ENCODE measurements around the gene RPRD1A. TPM values are rescaled to one million over a fixed set of nuclear protein-coding genes. Genes with fewer than 3 reads are reported as not detected.
A peak's percentile ranks its signal among the peaks of the same experiment; 100 is the strongest.
"Not testable (repeated sequence)": the region's sequence is repeated elsewhere in the genome, so short reads cannot be mapped to it uniquely, and the experiment has no call there.

RPRD1A gene
- total RNA-seq, 1 donor from 2014 or later, result 58.6 TPM

GRCh38 chr18:36078751-36079529 is 11.6 kb upstream of the RPRD1A start:
- peak; percentile 83 for DNase-seq (ENCODE audit: low read depth)

- DNase-seq (ENCODE audit: low read depth), result not testable (repeated sequence)
These were observed 10.4 kb upstream of the RPRD1A start for GRCh38 chr18:36077764-36078163.

DNA sequence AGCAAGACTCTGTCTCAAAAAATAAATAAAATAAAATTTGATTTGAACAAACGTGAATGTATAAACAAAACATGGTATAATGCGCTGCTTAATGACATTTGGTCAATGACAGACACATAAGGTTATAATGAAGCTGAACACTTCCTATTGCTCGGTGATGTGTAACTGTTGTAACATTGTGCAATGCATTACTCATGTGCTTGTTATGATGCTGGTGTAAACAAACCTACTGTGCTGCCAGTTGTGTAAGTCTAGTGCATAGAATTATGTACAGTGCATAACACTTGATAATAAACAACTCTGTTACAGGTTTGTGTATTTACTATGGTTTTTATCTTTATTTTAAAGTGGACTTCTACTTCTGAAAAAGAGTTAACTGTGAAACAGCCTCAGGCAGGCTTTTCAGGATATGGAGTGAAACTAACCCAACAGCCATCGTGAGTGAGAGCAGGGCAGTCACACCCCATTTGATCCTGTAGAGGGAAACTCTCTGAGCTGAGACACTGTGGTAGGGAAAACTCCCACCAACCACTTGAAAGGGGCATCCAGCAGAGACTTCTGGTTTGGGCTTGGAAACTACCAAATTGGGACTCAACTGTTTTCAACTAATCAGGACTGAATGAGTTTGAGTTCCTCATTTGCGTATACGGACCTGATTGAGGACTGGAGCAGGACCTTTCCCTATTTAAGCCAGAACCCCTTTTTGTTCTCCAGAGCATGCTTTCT is 8.7 kb upstream of the RPRD1A start:
- peak; percentile 99 for DNase-seq (ENCODE audit: low read depth)

DNA sequence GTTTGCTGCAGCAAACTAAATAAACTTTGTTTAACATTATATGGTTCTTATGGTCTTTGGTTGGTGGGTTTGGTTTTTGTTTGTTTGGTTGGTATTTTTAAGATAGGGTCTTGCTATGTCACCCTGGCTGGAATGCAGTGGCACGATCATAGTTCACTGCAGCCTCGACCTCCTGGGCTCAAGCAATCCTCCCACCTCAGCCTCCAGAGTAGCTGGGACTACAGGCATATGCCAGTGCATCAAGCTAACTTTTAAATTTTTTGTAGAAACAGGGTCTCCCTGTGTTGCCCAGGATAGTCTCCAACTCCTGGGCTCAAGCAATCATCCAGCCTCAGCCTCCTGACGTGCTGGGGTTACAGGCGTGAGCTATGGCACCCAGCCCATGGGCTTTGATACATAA is 7.1 kb upstream of the RPRD1A start:
- no peak for DNase-seq (ENCODE audit: low read depth)

DNA sequence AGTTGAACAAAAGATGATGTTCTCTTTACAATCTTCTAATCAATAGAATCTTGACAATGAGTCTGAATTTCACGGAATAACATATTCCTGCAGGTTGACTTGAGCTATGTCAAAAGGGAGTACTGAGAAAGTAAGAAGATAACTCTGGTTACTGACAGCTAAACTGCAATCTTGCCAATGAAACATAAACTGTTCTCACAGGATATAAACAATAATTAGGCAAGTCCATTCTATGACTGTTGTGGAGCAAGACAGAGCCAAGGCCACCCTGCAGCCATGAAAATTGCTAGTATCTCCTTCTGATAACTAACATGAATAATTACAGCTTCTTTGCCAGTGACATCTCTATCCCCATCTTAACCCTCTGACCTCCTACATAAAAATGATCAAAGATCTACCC is 6.3 kb upstream of the RPRD1A start:
- no peak for DNase-seq (ENCODE audit: low read depth)

DNA sequence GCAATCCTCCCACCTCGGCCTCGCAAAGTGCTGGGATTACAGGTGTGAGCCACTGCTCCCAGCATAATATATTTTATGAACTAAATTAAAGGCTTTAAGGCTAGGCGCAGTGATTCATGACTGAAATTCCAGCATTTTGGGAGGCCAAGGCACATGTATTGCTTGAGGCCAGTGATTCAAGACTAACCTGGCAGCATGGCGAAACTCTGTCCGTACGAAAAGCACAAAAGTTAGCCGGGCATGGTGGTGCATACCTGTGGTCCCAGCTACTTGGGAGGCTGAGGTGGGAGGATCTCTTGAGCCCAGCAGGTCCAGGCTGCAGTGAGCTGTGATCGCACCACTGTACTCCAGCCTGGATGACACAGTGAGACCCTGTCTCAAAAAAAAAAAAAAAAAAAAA is 5.0 kb upstream of the RPRD1A start:
- not testable (repeated sequence) for DNase-seq (ENCODE audit: low read depth)

GRCh38 chr18:36066686-36067054 is 689 bp downstream of the RPRD1A start:
- no peak for DNase-seq (ENCODE audit: low read depth)

DNA sequence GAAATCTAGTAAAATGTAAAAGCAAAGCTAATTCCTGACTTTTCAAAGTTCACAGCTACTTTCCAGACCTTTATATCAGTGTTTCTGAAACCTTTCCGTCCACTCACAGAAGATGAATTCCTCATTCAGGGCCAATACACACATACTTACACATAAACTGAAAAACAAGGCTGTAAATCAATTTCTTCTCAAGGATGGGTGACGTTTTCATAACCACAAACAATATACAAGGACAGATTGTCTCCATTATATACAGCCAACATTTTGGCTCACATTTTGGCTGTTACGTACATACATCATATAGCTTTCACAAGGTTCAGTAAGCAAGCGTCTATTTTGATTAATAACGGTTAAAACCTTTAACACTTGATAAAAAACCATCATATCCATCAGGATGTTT is 1.4 kb downstream of the RPRD1A start:
- DNase-seq (ENCODE audit: low read depth), result peak; percentile 25

DNA sequence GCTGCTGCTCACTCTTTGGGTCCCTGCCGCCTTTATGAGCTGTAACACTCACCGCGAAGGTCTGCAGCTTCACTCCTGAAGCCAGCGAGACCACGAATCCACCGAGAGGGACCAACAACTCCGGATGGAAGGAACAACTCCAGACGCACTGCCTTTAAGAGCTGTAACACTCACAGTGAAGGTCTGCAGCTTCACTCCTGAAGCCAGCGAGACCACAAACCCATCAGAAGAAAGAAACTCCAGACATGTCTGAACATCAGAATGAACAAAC is 2.6 kb downstream of the RPRD1A start:
- DNase-seq (ENCODE audit: low read depth), result not testable (repeated sequence)

DNA sequence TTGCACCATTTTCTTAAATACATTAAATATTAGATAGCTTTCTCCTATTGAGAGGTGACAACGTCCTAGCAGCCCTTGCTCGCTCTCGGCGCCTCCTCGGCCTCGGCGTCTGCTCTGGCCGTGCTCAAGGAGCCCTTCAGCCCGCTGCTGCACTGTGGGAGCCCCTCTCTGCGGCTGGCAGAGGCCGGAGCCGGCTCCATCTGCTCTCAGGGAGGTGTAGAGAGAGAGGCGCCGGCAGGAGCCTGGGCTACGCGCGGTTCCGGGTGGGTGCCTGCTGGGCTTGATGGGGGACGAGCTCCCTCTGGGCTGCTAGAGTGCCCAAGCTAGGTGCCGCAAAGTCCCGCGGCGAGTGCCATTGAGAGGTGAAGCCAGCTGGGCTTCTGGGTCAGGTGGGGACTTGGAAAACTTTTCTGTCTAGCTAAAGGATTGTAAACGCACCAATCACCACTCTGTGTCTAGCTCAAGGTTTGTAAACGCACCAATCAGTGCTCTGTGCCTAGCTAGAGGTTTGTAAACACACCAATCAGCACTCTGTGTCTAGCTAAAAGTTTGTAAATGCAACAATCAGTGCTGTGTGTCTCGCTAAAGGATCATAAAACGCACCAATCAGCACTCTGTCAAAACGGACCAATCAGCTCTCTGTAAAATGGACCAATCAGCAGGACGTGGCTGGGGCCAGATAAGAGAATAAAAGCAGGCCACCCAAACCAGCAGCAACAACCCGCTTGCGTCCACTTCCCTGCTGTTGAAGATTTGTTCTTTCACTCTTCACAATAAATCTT is 3.1 kb downstream of the RPRD1A start:
- no peak for DNase-seq (ENCODE audit: low read depth)

GRCh38 chr18:36058674-36059073 is 8.7 kb downstream of the RPRD1A start:
- no peak for DNase-seq (ENCODE audit: low read depth)

DNA sequence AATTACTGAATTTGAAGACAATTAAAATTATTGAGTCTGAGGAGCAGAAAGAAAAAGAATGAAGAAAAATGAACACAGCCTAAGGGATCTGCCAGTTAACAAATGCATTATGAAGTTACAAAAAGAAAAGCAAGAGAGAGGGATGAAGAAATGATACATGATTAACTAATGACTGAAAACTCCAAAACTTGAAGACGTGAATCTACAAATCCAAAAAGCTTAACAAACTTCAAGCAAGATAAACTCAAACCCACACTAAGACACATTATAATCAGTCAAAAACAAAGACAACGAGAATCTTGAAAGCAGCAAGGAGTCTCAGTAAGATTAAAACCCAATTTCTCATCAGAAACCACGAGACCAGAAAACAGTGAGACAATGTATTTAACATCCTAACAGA is 15.6 kb downstream of the RPRD1A start:
- no peak for DNase-seq (ENCODE audit: low read depth)

DNA sequence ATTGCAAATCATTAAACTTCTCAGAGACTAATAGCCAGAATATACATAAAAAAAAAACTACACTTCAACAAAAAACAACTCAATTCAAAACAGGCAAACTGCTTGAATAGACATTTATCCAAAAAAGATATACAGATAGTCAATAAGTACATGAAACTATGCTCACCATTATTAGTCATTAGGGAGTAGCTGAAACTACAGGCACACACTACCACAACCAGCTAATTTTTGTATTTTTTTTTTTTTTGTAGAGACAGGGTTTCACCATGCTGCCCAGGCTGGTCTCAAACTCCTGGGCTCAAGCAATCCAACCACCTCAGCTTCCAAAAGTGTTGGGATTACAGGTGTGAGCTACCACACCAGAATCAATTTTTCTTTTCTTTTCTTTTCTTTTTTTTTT is 16.9 kb downstream of the RPRD1A start:
- no peak for DNase-seq (ENCODE audit: low read depth)

DNA sequence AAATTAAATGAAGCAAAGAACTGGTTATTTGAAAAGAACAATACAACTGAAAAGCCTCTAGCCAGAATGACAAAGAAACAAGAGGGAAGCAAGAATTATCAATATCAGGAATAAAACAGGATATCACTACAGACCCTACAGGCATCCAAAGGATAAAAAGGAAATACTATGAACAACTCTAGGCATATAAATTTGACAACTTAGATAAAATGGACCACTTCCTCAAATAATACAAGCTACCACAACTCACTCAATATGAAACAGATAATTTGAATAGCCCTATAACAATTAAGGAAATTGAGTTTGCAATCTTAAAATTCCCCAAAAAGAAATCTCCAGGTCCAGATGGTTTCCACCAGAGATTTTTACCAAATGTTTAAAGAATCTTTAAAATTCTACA is 19.8 kb downstream of the RPRD1A start:
- DNase-seq (ENCODE audit: low read depth), result no peak

- no peak for DNase-seq (ENCODE audit: low read depth)
These were observed 20.5 kb downstream of the RPRD1A start for GRCh38 chr18:36046898-36047297.

GRCh38 chr18:36045241-36045991 is 21.9 kb downstream of the RPRD1A start:
- DNase-seq (ENCODE audit: low read depth), result no peak

DNA sequence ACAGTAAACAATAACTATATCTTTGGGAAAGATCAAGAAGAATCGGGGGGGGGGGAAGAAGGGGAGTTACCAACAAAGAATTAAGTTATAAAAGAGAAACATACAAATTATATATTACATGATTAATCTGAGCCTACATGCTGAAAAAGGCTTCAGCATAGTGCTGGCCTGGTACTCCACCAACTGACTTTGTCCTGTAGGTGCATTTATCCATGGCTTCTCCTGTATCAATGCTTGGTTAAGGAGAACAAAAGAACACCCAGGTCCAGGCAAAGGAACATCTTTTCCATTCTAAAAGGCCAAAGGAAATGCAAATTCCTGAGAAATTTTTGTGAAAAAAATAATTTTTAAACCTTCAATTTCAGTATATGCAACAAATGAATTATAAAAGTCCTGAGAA is 24.2 kb downstream of the RPRD1A start:
- DNase-seq (ENCODE audit: low read depth), result no peak

DNA sequence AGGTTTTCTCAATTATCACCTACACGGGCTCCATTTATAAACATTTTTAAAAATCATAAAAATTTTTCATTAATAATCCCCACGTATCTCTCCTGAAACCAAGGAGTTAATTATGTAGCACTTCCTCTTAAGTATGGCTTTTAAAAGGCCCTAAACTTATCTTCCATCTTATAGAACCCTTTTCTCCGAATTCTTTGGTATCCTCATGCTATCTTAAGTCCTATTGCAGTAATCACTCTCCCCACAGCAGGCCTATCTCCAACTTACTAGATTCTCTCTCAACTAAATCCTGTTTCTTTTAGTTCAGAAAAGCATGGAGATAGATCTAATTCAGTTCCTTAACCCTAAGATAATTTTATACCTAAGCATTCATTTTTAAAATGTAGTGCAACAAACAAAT is 26.2 kb downstream of the RPRD1A start:
- DNase-seq (ENCODE audit: low read depth), result no peak

DNA sequence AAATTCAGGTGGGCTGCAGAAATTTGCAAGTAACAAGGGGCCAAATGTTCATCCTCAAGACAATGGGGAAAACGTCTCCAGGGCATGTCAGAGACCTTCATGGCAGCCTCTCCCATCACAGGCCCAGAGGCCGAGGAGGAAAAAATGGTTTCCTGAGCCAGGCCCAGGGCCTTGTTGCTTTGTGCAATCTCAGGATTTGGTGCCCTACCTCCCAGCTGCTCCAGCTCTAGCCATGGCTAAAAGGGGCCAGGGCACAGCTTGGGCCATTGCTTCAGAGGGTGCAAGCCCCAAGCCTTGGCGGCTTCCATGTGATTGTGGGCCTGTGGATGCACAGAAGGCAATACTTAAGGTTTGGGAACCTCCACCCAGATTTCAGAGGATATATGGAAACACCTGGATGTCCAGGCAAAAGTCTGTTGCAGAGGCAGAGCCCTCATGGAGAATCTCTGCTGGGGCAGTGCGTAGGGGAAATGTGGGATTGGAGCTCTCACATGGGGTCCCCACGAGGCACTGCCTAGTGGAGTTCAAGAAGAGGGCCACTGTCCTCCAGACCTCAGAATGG is 29.2 kb downstream of the RPRD1A start:
- no peak for DNase-seq (ENCODE audit: low read depth)

DNA sequence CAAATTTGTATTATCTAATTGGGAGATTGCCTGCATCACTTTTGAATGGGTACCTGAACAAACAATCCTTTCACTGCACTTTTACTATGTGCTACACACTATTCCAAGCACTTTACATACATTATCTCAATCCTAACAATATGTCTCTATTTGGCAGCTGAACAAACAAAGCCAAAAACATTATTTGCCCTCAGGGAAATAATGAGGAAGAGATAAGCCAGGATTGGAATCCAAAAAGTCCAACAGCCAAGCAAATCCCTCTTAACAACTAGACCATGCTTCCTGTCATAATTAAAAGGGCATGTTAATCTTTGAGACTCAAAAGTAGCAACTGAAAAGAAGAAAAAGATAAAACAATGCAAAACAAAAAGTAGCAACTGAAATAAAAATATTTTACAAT is 32.1 kb downstream of the RPRD1A start:
- no peak for DNase-seq (ENCODE audit: low read depth)

DNA sequence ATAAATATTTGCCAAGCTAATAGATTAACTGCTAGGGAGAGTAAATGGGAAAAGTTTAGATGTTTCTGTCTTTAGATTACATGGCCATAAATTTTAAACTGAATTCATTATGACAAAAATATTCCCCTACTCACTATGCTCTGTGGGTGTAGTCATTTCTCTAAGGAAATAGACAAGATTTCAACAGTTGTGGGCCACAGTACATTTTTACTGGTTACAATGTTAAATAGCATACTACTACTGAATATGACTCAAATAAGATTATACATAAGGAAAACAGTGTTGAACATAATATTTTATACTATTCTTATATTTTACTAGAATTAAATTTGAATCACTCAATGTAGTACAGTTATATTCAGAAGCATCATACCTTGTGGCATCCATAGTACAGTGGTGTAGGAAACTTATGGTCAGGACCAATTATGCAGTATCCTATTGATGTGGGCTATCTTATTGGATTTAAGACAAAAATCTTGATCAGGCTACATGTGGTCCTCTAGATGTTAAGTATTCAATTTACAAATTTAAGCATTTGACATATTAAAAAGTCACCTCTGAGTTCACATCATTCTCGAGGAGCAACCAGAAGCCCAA is 33.0 kb downstream of the RPRD1A start:
- DNase-seq (ENCODE audit: low read depth), result no peak

DNA sequence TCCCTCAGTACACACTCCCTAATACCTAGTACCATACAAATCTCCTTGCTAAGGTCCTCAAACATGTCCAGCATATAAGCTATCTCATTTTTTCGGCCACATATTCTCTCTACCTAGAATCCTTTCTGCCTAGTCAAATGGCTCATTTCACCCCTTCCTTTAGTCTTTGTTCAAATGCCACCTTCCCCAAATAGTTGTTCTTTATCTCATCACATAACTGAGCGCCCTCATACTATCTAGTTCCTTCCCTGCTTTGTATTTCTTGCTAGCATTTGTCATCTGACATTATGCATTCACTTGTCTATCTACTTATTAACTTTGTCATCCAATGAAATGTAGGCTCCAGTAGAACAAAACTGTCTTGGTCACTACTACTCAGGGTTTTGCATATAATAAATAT is 35.5 kb downstream of the RPRD1A start:
- DNase-seq (ENCODE audit: low read depth), result no peak

Data from renal cortical epithelial cell (primary cell).